H9 (cell line): ENCODE measurements around the gene ARSG. TPM values are rescaled to one million over a fixed set of nuclear protein-coding genes. Genes with fewer than 3 reads are reported as not detected.
"Not testable (repeated sequence)": the region's sequence is repeated elsewhere in the genome, so short reads cannot be mapped to it uniquely, and the experiment has no call there.

Experiments used
- DNase-seq: peaks from one replicate; pipeline ENCODE4 v3.0.0-alpha.2; 2017
- H2AFZ ChIP-seq: one replicate; pipeline ENCODE4 v1.6.1; 2013; ENCODE audit warnings: mild to moderate bottlenecking, low read length, control low read depth, moderate library complexity
- H2AK5ac ChIP-seq: 2 replicates; pipeline ENCODE4 v1.6.1; 2013; ENCODE audit warnings: low read length, control low read depth, mixed read lengths; ENCODE audit not compliant: insufficient read length
- H2BK120ac ChIP-seq: one replicate; pipeline ENCODE4 v1.6.1; 2013; ENCODE audit warnings: low read depth, mild to moderate bottlenecking, low read length, control low read depth, inconsistent platforms; ENCODE audit not compliant: poor library complexity, severe bottlenecking
- H2BK12ac ChIP-seq: 2 replicates; pipeline ENCODE4 v1.6.1; 2013; ENCODE audit warnings: low read length, control low read depth, mixed read lengths, low read depth; ENCODE audit not compliant: insufficient read length
- H2BK15ac ChIP-seq: 2 replicates; pipeline ENCODE4 v1.6.1; 2013; ENCODE audit warnings: low read depth, low read length, control low read depth
- H2BK20ac ChIP-seq: one replicate; pipeline ENCODE4 v1.6.1; 2013; ENCODE audit warnings: low read depth, mild to moderate bottlenecking, low read length, control low read depth, inconsistent platforms; ENCODE audit not compliant: poor library complexity, severe bottlenecking
- H2BK5ac ChIP-seq: 2 replicates; pipeline ENCODE4 v1.6.1; 2013; ENCODE audit warnings: low read length, control low read depth, mixed read lengths; ENCODE audit not compliant: insufficient read length
- H3K14ac ChIP-seq: 2 replicates; pipeline ENCODE4 v1.6.1; 2013; ENCODE audit warnings: low read length, control low read depth; ENCODE audit not compliant: insufficient read depth
- H3K18ac ChIP-seq: 2 replicates; pipeline ENCODE4 v1.6.1; 2013; ENCODE audit warnings: low read depth, mild to moderate bottlenecking, mixed read lengths, low read length, control low read depth; ENCODE audit not compliant: insufficient read length
- H3K23ac ChIP-seq: 2 replicates; pipeline ENCODE4 v1.6.1; 2013; ENCODE audit warnings: low read length, control low read depth, mixed read lengths, low read depth; ENCODE audit not compliant: insufficient read length
- H3K23me2 ChIP-seq: 2 replicates; pipeline ENCODE4 v1.6.1; 2013; ENCODE audit warnings: low read depth, mild to moderate bottlenecking, mixed read lengths, low read length, control low read depth; ENCODE audit not compliant: insufficient read length, poor library complexity, severe bottlenecking
- H3K27ac ChIP-seq: 2 replicates; pipeline ENCODE4 v1.5.1; 2013; ENCODE audit warnings: low read length, control low read depth, mixed read lengths, low read depth; ENCODE audit not compliant: insufficient read length
- H3K27me3 ChIP-seq: 2 replicates; pipeline ENCODE4 v1.6.1; 2013; ENCODE audit warnings: low read length, control low read depth, inconsistent platforms; ENCODE audit not compliant: insufficient read depth
- H3K4ac ChIP-seq: 2 replicates; pipeline ENCODE4 v1.6.1; 2013; ENCODE audit warnings: low read depth, mild to moderate bottlenecking, control low read depth, inconsistent platforms, low read length, moderate library complexity
- H3K4me1 ChIP-seq: 2 replicates; pipeline ENCODE4 v1.6.1; 2013; ENCODE audit warnings: low read length, control low read depth, inconsistent platforms; ENCODE audit not compliant: insufficient read depth
- H3K4me2 ChIP-seq: 2 replicates; pipeline ENCODE4 v1.6.1; 2013; ENCODE audit warnings: low read length, control low read depth, mixed read lengths; ENCODE audit not compliant: insufficient read length, insufficient read depth
- H3K56ac ChIP-seq: 2 replicates; pipeline ENCODE4 v1.6.1; 2013; ENCODE audit warnings: low read depth, mild to moderate bottlenecking, mixed read lengths, low read length, control low read depth; ENCODE audit not compliant: insufficient read length
- H3K79me1 ChIP-seq: 2 replicates; pipeline ENCODE4 v1.6.1; 2013; ENCODE audit warnings: low read depth, mild to moderate bottlenecking, moderate library complexity, low read length, control low read depth, inconsistent platforms; ENCODE audit not compliant: insufficient read depth, poor library complexity, severe bottlenecking
- H3K79me2 ChIP-seq: 2 replicates; pipeline ENCODE4 v1.6.1; 2013; ENCODE audit warnings: low read length, control low read depth, inconsistent platforms; ENCODE audit not compliant: insufficient read depth
- H3K9ac ChIP-seq: 2 replicates; pipeline ENCODE4 v1.6.1; 2013; ENCODE audit warnings: low read length, control low read depth, mixed read lengths; ENCODE audit not compliant: insufficient read length; ENCODE audit errors: extremely low read depth
- H3K9me3 ChIP-seq: one replicate; pipeline ENCODE4 v1.6.1; 2013; ENCODE audit warnings: low read depth, low read length, inconsistent platforms; ENCODE audit not compliant: control insufficient read depth
- H3T11ph ChIP-seq: one replicate; pipeline ENCODE4 v1.6.1; 2013; ENCODE audit warnings: mild to moderate bottlenecking, low read length, control low read depth, inconsistent platforms
- H4K20me1 ChIP-seq: one replicate; pipeline ENCODE4 v1.6.1; 2013; ENCODE audit not compliant: control insufficient read depth, insufficient read length, insufficient read depth
- H4K5ac ChIP-seq: 2 replicates; pipeline ENCODE4 v1.6.1; 2013; ENCODE audit warnings: low read depth, mild to moderate bottlenecking, mixed read lengths, low read length, control low read depth; ENCODE audit not compliant: insufficient read length
- H4K8ac ChIP-seq: replicated peaks from 2 replicates; pipeline ENCODE4 v1.6.1; 2013; ENCODE audit warnings: low read length, control low read depth, mixed read lengths, low read depth; ENCODE audit not compliant: insufficient read length
- H4K91ac ChIP-seq: 2 replicates; pipeline ENCODE4 v1.6.1; 2013; ENCODE audit warnings: low read depth, mild to moderate bottlenecking, moderate library complexity, mixed read lengths, low read length, control low read depth; ENCODE audit not compliant: insufficient read length
- H3K27ac Mint-ChIP-seq, 3 experiments: 2 replicates in 2 of 3; 3 replicates in 1 of 3; pipeline ENCODE4 v1.8.0; 2020 to 2021; ENCODE audit warnings: mixed read lengths in 3 of 3, mild to moderate bottlenecking in 1 of 3, moderate library complexity in 1 of 3
- H3K27me3 Mint-ChIP-seq: 2 replicates; pipeline ENCODE4 v1.8.0; 2021; ENCODE audit warnings: low read depth, mild to moderate bottlenecking, moderate library complexity, mixed read lengths
- H3K36me3 Mint-ChIP-seq, 3 experiments: 2 replicates in 2 of 3; 3 replicates in 1 of 3; pipeline ENCODE4 v1.8.0; 2020 to 2021; ENCODE audit warnings: low read depth in 3 of 3, mixed read lengths in 3 of 3; ENCODE audit not compliant: insufficient read depth in 1 of 3
- H3K4me1 Mint-ChIP-seq, 2 experiments: 2 replicates each; pipeline ENCODE4 v1.8.0; 2020; ENCODE audit warnings: mixed read lengths in 2 of 2
- H3K4me3 Mint-ChIP-seq, 2 experiments: 2 replicates in 1 of 2; 3 replicates in 1 of 2; pipeline ENCODE4 v1.8.0; 2020 to 2021; ENCODE audit warnings: mild to moderate bottlenecking in 2 of 2, mixed read lengths in 2 of 2, moderate library complexity in 1 of 2
- H3K9me3 Mint-ChIP-seq, 2 experiments: 2 replicates in 1 of 2; 3 replicates in 1 of 2; pipeline ENCODE4 v1.8.0; 2020; ENCODE audit warnings: mild to moderate bottlenecking in 2 of 2, mixed read lengths in 2 of 2, moderate library complexity in 1 of 2
- WGBS: extraction: QIAGEN DNeasy Blood & Tissue Kit; methylation state at CpG from one replicate; pipeline ENCODE4 v1.1.7; 2013; ENCODE audit warnings: missing lambda C conversion rate, low lambda C conversion rate, mixed read lengths; ENCODE audit not compliant: insufficient read length; ENCODE audit errors: extremely low coverage; 5-methylcytosine and 5-hydroxymethylcytosine counted together
- total RNA-seq: library from RNA; stranded (reverse); gene quantifications from 2 replicates; pipeline ENCODE4 v1.2.1, GENCODE V29; 2021
- TF ChIP-seq, protein P1 (sequence below): fragments of 200-600 bp; sonication (generic); conservative IDR thresholded peaks from 3 replicates; pipeline ENCODE4 v1.8.0; 2021; ENCODE audit warnings: antibody characterized with exemption, mild to moderate bottlenecking

The ARSG gene
- total RNA-seq, 1 experiment from 2014 or later: 3.6 TPM

DNA sequence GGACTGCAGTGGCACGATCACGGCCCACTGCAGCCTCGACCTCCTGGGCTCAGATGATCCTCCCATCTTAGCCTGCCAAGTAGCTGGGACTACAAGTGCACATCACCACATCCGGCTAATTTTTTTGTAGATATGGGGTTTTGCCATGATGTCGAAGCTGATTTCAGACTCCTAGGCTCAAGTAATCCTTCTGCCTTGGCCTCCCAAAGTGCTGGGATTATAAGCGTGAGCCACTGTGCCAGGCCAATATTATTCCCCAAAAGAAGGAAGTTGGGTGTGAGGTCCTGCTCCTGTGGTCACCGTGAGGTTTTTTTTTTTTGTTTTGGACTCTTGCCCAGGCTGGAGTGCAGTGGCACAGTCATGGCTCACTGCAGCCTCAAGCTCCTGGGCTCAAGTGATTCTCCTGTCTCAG lies 41.9 kb upstream of the ARSG start:
- Histone ChIP-seq H4K20me1 (peaks cover 3% of the 10 kb centered on the region), H3K23ac (no peak overlapping the region), H3K23me2 (no peaks in the 10 kb centered on the region), H3K14ac (no peak overlapping the region), H3K4me2 (no peak overlapping the region), H3K27me3 (no peaks in the 10 kb centered on the region), H3K79me1 (no peaks in the 10 kb centered on the region), H4K8ac (no peak overlapping the region), H2BK120ac (no peak overlapping the region), H3K9ac (no peak overlapping the region), H3K9me3 (no peaks in the 10 kb centered on the region), H3K4ac (no peak overlapping the region), H4K5ac (no peak overlapping the region), H3K79me2 (no peaks in the 10 kb centered on the region), H2BK20ac (no peak overlapping the region), H2BK12ac (no peak overlapping the region), H4K91ac (no peak overlapping the region), H3K18ac (no peak overlapping the region), H3K4me1 (no peaks in the 10 kb centered on the region), H3K27ac (no peak overlapping the region), H2AK5ac (no peak overlapping the region), H3K56ac (no peak overlapping the region), H2AFZ (no peak overlapping the region), H2BK5ac (no peak overlapping the region), H3T11ph (no peak overlapping the region), H2BK15ac (no peak overlapping the region)
- Mint-ChIP-seq H3K36me3 (peaks cover 7 to 34% (median 31%) of the 10 kb centered on the region in 3 experiments; a peak in 6 of 7 replicates), H3K4me1 (peaks cover 13 to 14% of the 10 kb centered on the region in 2 experiments), H3K27ac (no peak overlapping the region), H3K9me3 (no peaks in the 10 kb centered on the region), H3K27me3 (no peaks in the 10 kb centered on the region; the same call in 1 of the 2 replicates), H3K4me3 (peak overlapping the region; percentile 94 to 95; a peak in 3 of 5 replicates)
- TF ChIP-seq, protein P1, sequence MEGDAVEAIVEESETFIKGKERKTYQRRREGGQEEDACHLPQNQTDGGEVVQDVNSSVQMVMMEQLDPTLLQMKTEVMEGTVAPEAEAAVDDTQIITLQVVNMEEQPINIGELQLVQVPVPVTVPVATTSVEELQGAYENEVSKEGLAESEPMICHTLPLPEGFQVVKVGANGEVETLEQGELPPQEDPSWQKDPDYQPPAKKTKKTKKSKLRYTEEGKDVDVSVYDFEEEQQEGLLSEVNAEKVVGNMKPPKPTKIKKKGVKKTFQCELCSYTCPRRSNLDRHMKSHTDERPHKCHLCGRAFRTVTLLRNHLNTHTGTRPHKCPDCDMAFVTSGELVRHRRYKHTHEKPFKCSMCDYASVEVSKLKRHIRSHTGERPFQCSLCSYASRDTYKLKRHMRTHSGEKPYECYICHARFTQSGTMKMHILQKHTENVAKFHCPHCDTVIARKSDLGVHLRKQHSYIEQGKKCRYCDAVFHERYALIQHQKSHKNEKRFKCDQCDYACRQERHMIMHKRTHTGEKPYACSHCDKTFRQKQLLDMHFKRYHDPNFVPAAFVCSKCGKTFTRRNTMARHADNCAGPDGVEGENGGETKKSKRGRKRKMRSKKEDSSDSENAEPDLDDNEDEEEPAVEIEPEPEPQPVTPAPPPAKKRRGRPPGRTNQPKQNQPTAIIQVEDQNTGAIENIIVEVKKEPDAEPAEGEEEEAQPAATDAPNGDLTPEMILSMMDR: no peak
- no CpG with 5 or more reads among the region's 7 CpGs for WGBS
- no peak for DNase-seq

DNA sequence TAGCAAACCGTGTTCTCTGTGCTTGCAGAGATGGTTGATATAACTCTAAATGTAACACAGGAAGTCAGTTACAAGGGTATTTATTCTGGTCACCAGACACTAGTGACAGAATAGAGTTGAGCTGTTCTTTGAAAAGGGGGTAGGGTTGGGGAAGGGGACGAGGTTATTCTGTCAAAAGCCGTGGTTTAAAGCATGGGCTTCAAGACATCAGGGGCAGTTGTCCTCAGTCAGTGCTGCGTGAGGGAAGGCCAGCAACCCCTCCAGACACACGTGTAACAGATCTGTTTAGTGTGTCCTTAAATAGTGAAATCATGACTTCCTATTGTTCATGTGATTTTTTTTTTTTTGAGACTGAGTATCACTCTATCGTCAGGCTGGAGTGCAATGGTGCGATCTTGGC lies 37.9 kb upstream of the ARSG start:
- H3K27ac Mint-ChIP-seq, H3K27me3 Mint-ChIP-seq, H2BK12ac ChIP-seq, H3K27me3 ChIP-seq, H3K18ac ChIP-seq, H3T11ph ChIP-seq, H3K4me3 Mint-ChIP-seq, H4K91ac ChIP-seq, H2BK5ac ChIP-seq, H3K56ac ChIP-seq, H3K9ac ChIP-seq, H3K9me3 Mint-ChIP-seq, H3K9me3 ChIP-seq, DNase-seq, H2BK120ac ChIP-seq, H4K8ac ChIP-seq, H3K4me2 ChIP-seq, H3K79me1 ChIP-seq, H3K14ac ChIP-seq, H4K5ac ChIP-seq, H3K23ac ChIP-seq, H3K4ac ChIP-seq, H2AK5ac ChIP-seq, H3K27ac ChIP-seq, H4K20me1 ChIP-seq, H2BK15ac ChIP-seq, H3K4me1 ChIP-seq, H3K23me2 ChIP-seq, H2AFZ ChIP-seq, H3K79me2 ChIP-seq, H2BK20ac ChIP-seq: not testable (repeated sequence)
- Mint-ChIP-seq H3K36me3 (peaks cover 13 to 57% (median 48%) of the 10 kb centered on the region in 3 experiments; a peak in 6 of 7 replicates), H3K4me1 (peaks cover 13 to 16% of the 10 kb centered on the region in 2 experiments)
- no CpG with 5 or more reads among the region's 7 CpGs for WGBS
